HepG2 (cell line): Measurements from ENCODE around the gene PCIF1. TPM values are rescaled to one million over a fixed set of nuclear protein-coding genes. Genes with fewer than 3 reads are reported as not detected.

Experiments
- ARNTL ChIP-seq: sonication (generic); formaldehyde crosslinking; IDR thresholded peaks from 2 replicates; pipeline ENCODE4 v1.4.0; 2020; ENCODE audit warnings: mild to moderate bottlenecking, missing genetic modification reagents
- ATM ChIP-seq: fragments of 450-650 bp; IDR thresholded peaks from 2 replicates; pipeline ENCODE4 v1.7.1; 2017; ENCODE audit warnings: mild to moderate bottlenecking, borderline replicate concordance
- DDIT3 ChIP-seq: sonication (generic); formaldehyde crosslinking; IDR thresholded peaks from 2 replicates; pipeline ENCODE4 v1.4.0; 2020; ENCODE audit warnings: mild to moderate bottlenecking, missing genetic modification reagents
- ETV5 ChIP-seq: IDR thresholded peaks from 2 replicates; pipeline ENCODE4 v1.6.1; 2018; ENCODE audit warnings: missing biosample characterization, missing genetic modification reagents, inconsistent platforms, borderline replicate concordance
- GABPB1 ChIP-seq: IDR thresholded peaks from 2 replicates; pipeline ENCODE4 v1.6.1; 2016; ENCODE audit warnings: mild to moderate bottlenecking, missing genetic modification reagents, moderate library complexity, missing compliant biosample characterization
- GATA4 ChIP-seq: sonication (generic); IDR thresholded peaks from 2 replicates; pipeline ENCODE4 v1.6.1; 2016; ENCODE audit warnings: antibody characterized with exemption, low read depth, borderline replicate concordance
- HDAC2 ChIP-seq: sonication (generic); formaldehyde crosslinking; IDR thresholded peaks from 2 replicates; pipeline ENCODE4 v1.4.0; 2020; ENCODE audit warnings: missing genetic modification reagents
- HINFP ChIP-seq: sonication (generic); formaldehyde crosslinking; IDR thresholded peaks from 2 replicates; pipeline ENCODE4 v1.4.0; 2020; ENCODE audit warnings: low read depth, mild to moderate bottlenecking, missing genetic modification reagents
- HNRNPK ChIP-seq: fragments of 200-400 bp; formaldehyde crosslinking; IDR thresholded peaks from 2 replicates; pipeline ENCODE4 v1.6.1; 2018; ENCODE audit warnings: low read length, low read depth, moderate library complexity, mild to moderate bottlenecking; ENCODE audit not compliant: poor library complexity, severe bottlenecking
- KDM3A ChIP-seq: IDR thresholded peaks from 2 replicates; pipeline ENCODE4 v1.6.1; 2018; ENCODE audit warnings: low read depth, missing compliant biosample characterization
- NCOA5 ChIP-seq: sonication (generic); formaldehyde crosslinking; IDR thresholded peaks from 2 replicates; pipeline ENCODE4 v1.4.0; 2020; ENCODE audit warnings: missing genetic modification reagents
- NR3C1 ChIP-seq: sonication (generic); formaldehyde crosslinking; IDR thresholded peaks from 2 replicates; pipeline ENCODE4 v1.4.0; 2020; ENCODE audit warnings: missing genetic modification reagents
- RFXAP ChIP-seq: sonication (generic); formaldehyde crosslinking; IDR thresholded peaks from 2 replicates; pipeline ENCODE4 v1.4.0; 2020; ENCODE audit warnings: missing genetic modification reagents, borderline replicate concordance
- SALL1 ChIP-seq: sonication (generic); formaldehyde crosslinking; IDR thresholded peaks from 2 replicates; pipeline ENCODE4 v1.8.0; 2022; ENCODE audit warnings: mild to moderate bottlenecking, missing genetic modification reagents
- ZBTB2 ChIP-seq: sonication (generic); formaldehyde crosslinking; IDR thresholded peaks from 2 replicates; pipeline ENCODE4 v1.8.0; 2022; ENCODE audit warnings: low read depth, missing genetic modification reagents
- ZNF142 ChIP-seq: sonication (generic); formaldehyde crosslinking; IDR thresholded peaks from 2 replicates; pipeline ENCODE4 v1.4.0; 2020; ENCODE audit warnings: missing genetic modification reagents
- ZNF326 ChIP-seq: sonication (generic); formaldehyde crosslinking; IDR thresholded peaks from 2 replicates; pipeline ENCODE4 v1.4.0; 2020; ENCODE audit warnings: missing genetic modification reagents, borderline replicate concordance
- ZNF350 ChIP-seq: sonication (generic); formaldehyde crosslinking; IDR thresholded peaks from 2 replicates; pipeline ENCODE4 v1.4.0; 2020; ENCODE audit warnings: mild to moderate bottlenecking, low read depth, missing genetic modification reagents, borderline replicate concordance
- ZNF550 ChIP-seq: sonication (generic); formaldehyde crosslinking; IDR thresholded peaks from 2 replicates; pipeline ENCODE4 v1.4.0; 2020; ENCODE audit warnings: mild to moderate bottlenecking, missing genetic modification reagents, borderline replicate concordance
- ZNF567 ChIP-seq: sonication (generic); formaldehyde crosslinking; IDR thresholded peaks from 2 replicates; pipeline ENCODE4 v1.8.1; 2023; ENCODE audit warnings: mild to moderate bottlenecking, missing genetic modification reagents, borderline replicate concordance
- ZNF569 ChIP-seq: sonication (generic); formaldehyde crosslinking; IDR thresholded peaks from 2 replicates; pipeline ENCODE4 v1.5.0; 2020; ENCODE audit warnings: mild to moderate bottlenecking, missing genetic modification reagents, moderate library complexity, borderline replicate concordance
- ZNF782 ChIP-seq: sonication (generic); formaldehyde crosslinking; IDR thresholded peaks from 2 replicates; pipeline ENCODE4 v1.4.0; 2020; ENCODE audit warnings: missing genetic modification reagents, mild to moderate bottlenecking, borderline replicate concordance
- ZNF841 ChIP-seq: sonication (generic); formaldehyde crosslinking; IDR thresholded peaks from 2 replicates; pipeline ENCODE4 v1.8.1; 2023; ENCODE audit warnings: missing genetic modification reagents, borderline replicate concordance
- polyA plus RNA-seq, 8 experiments: library from polyadenylated mRNA; depleted of rRNA in 3 of 8; stranded (reverse) in 7 of 8; unstranded in 1 of 8; fragments of >200 nt; fragmentation: Illumina TruSeq in 4 of 8; extraction: Trizol in 4 of 8; gene quantifications; 2 replicates each; pipeline versions ENCODE4 v1.2.1 to v1.2.3, GENCODE V29; 2011 to 2016; ENCODE audit warnings: low read depth in 4 of 8, missing spikeins in 1 of 8, mixed read lengths in 1 of 8; ENCODE audit not compliant: insufficient read depth in 1 of 8
- total RNA-seq, 5 experiments: library from RNA; depleted of rRNA; stranded (reverse); fragments of >200 nt; fragmentation: Illumina TruSeq; extraction: Trizol; gene quantifications; 2 replicates each; pipeline ENCODE4 v1.2.3, GENCODE V29; 2016; ENCODE audit warnings: low read depth in 1 of 5

The PCIF1 gene
- total and polyA plus RNA-seq, 2 of the 13 experiments (the other 11 are each of a cell fraction or from before 2014, with no cell fraction given): 20.9 to 24.4 TPM

GRCh38 chr20:45909336-45909808 is 25.1 kb upstream of the PCIF1 start (continued):
- TF ChIP-seq ZNF782 (CRISPR knock-in tag): no peak
- TF ChIP-seq RFXAP: no peak
- no peak for TF ChIP-seq ZNF350 (CRISPR knock-in tag)
- no peak for TF ChIP-seq ARNTL (CRISPR knock-in tag)
- TF ChIP-seq DDIT3 (CRISPR knock-in tag): no peak
- TF ChIP-seq ZBTB2 (CRISPR knock-in tag): no peak
- TF ChIP-seq ZNF569 (CRISPR knock-in tag): no peak
- TF ChIP-seq ZNF326: no peak
- TF ChIP-seq HINFP (CRISPR knock-in tag): no peak
- no peak for TF ChIP-seq NR3C1 (CRISPR knock-in tag)
- no peak for TF ChIP-seq ZNF567 (CRISPR knock-in tag)
- TF ChIP-seq ZNF142 (CRISPR knock-in tag): no peak
- TF ChIP-seq GATA4: no peak
- TF ChIP-seq KDM3A: no peak; the same call in 1 of the 2 replicates
- peak; percentile 91 for TF ChIP-seq ETV5
- TF ChIP-seq HDAC2 (CRISPR knock-in tag): 0 out of 2 replicates have a peak, but pooled peaks have one; percentile 60
- TF ChIP-seq ATM: no peak
- no peak for TF ChIP-seq ZNF841 (CRISPR knock-in tag)
- no peak for TF ChIP-seq ZNF550 (CRISPR knock-in tag)
- TF ChIP-seq HNRNPK: no peak
- TF ChIP-seq SALL1 (CRISPR knock-in tag): peak; percentile 71
- TF ChIP-seq NCOA5 (CRISPR knock-in tag): no peak
- TF ChIP-seq GABPB1 (CRISPR knock-in tag): peak; percentile 54
